IMR-90 (cell line): ENCODE measurements around the gene GPRASP2. TPM values are rescaled to one million over a fixed set of nuclear protein-coding genes. Genes with fewer than 3 reads are reported as not detected.

ENCODE experiments used
- ATAC-seq: fragments of 200-7000 bp; cut with Tn5 transposase; 2 replicates; pipeline ENCODE4 v1.9.1; 2020; ENCODE audit warnings: low read depth, mild to moderate bottlenecking, moderate library complexity
- BruUV-seq: library from RNA; stranded (reverse); fragments of 400-500 nt; replicated peaks from 2 replicates; lab custom pipeline; 2021; lab: Mats Ljungman, UMichigan
- CTCF ChIA-PET: fragments of 300-600 bp; formaldehyde crosslinking; extraction: SDS; loops from one replicate; lab custom pipeline; 2021; ENCODE audit warnings: antibody characterized with exemption; lab: Yijun Ruan, JAX
- POLR2A ChIA-PET: fragments of 300-600 bp; sonication (Branson Sonifier 250); formaldehyde crosslinking; loops from one replicate; lab custom pipeline; 2022; ENCODE audit warnings: antibody characterized with exemption; ENCODE audit not compliant: unreplicated experiment; lab: Charles Lee
- DNase-seq: peaks from one replicate; pipeline ENCODE4 v3.0.0; 2013
- H2AFZ ChIP-seq: replicated peaks from 2 replicates; pipeline ENCODE3; 2013; ENCODE audit warnings: low read length, mild to moderate bottlenecking; ENCODE audit not compliant: poor library complexity
- H2AK5ac ChIP-seq: 2 replicates; pipeline ENCODE4 v1.6.1; 2013; ENCODE audit warnings: low read depth, low read length, inconsistent platforms
- H2AK9ac ChIP-seq: replicated peaks from 2 replicates; pipeline ENCODE3; 2013; ENCODE audit warnings: mild to moderate bottlenecking, low read depth, low read length, moderate library complexity; ENCODE audit not compliant: poor library complexity
- H2BK120ac ChIP-seq: 2 replicates; pipeline ENCODE4 v1.6.1; 2013; ENCODE audit warnings: low read depth, low read length, inconsistent platforms
- H2BK15ac ChIP-seq: 3 replicates; pipeline ENCODE4 v1.6.1; 2013; ENCODE audit warnings: low read depth, low read length, inconsistent platforms
- H2BK20ac ChIP-seq: 2 replicates; pipeline ENCODE4 v1.6.1; 2013; ENCODE audit warnings: low read depth, mild to moderate bottlenecking, inconsistent platforms, low read length, moderate library complexity
- H2BK5ac ChIP-seq: 2 replicates; pipeline ENCODE4 v1.6.1; 2013; ENCODE audit warnings: mild to moderate bottlenecking, low read depth, low read length, inconsistent platforms; ENCODE audit not compliant: poor library complexity, severe bottlenecking
- H3K14ac ChIP-seq: replicated peaks from 2 replicates; pipeline ENCODE4 v1.6.1; 2013; ENCODE audit warnings: low read depth, low read length, inconsistent platforms
- H3K18ac ChIP-seq: 2 replicates; pipeline ENCODE4 v1.6.1; 2013; ENCODE audit warnings: low read depth, low read length, control low read depth
- H3K23ac ChIP-seq: 2 replicates; pipeline ENCODE4 v1.6.1; 2013; ENCODE audit warnings: low read depth, low read length, inconsistent platforms
- H3K27ac ChIP-seq: 2 replicates; pipeline ENCODE4 v1.5.1; 2013; ENCODE audit warnings: mild to moderate bottlenecking, control low read depth, low read length; ENCODE audit not compliant: insufficient read depth
- H3K27me3 ChIP-seq: 2 replicates; pipeline ENCODE4 v1.6.1; 2013; ENCODE audit warnings: low read length; ENCODE audit not compliant: control insufficient read depth, insufficient read depth
- H3K36me3 ChIP-seq: 2 replicates; pipeline ENCODE4 v1.6.1; 2013; ENCODE audit warnings: low read length, mixed read lengths; ENCODE audit not compliant: control insufficient read depth, insufficient read depth
- H3K4ac ChIP-seq: 2 replicates; pipeline ENCODE4 v1.6.1; 2013; ENCODE audit warnings: low read depth, low read length, inconsistent platforms
- H3K4me1 ChIP-seq: 2 replicates; pipeline ENCODE4 v1.6.1; 2013; ENCODE audit warnings: low read length, mixed read lengths; ENCODE audit not compliant: control insufficient read depth, insufficient read depth
- H3K4me2 ChIP-seq: 2 replicates; pipeline ENCODE4 v1.6.1; 2013; ENCODE audit warnings: low read depth, mild to moderate bottlenecking, control low read depth, low read length, moderate library complexity
- H3K4me3 ChIP-seq: 2 replicates; pipeline ENCODE4 v1.5.1; 2013; ENCODE audit warnings: low read depth, mild to moderate bottlenecking, control low read depth, low read length, moderate library complexity; ENCODE audit not compliant: insufficient read depth
- H3K56ac ChIP-seq: 2 replicates; pipeline ENCODE4 v1.6.1; 2013; ENCODE audit warnings: low read length, inconsistent platforms; ENCODE audit not compliant: insufficient read depth; ENCODE audit errors: extremely low read depth
- H3K79me1 ChIP-seq, 2 experiments: 2 replicates each; pipeline ENCODE4 v1.6.1; 2013; ENCODE audit warnings: low read length in 2 of 2, inconsistent platforms in 1 of 2, low read depth in 1 of 2
- H3K9ac ChIP-seq: 2 replicates; pipeline ENCODE4 v1.6.1; 2013; ENCODE audit warnings: low read depth, low read length, control low read depth
- H3K9me1 ChIP-seq: 2 replicates; pipeline ENCODE4 v1.6.1; 2013; ENCODE audit warnings: low read length, inconsistent platforms; ENCODE audit not compliant: insufficient read depth
- H3K9me3 ChIP-seq: 2 replicates; pipeline ENCODE4 v1.6.1; 2013; ENCODE audit warnings: low read length; ENCODE audit not compliant: control insufficient read depth, insufficient read depth
- H4K20me1 ChIP-seq: 2 replicates; pipeline ENCODE4 v1.6.1; 2013; ENCODE audit warnings: low read length, inconsistent platforms; ENCODE audit not compliant: insufficient read depth
- H4K5ac ChIP-seq: 2 replicates; pipeline ENCODE4 v1.6.1; 2013; ENCODE audit warnings: mild to moderate bottlenecking, low read depth, low read length, control low read depth
- H4K8ac ChIP-seq, 2 experiments: 2 replicates each; pipeline ENCODE4 v1.6.1; 2013; ENCODE audit warnings: low read depth in 2 of 2, low read length in 2 of 2, control low read depth in 1 of 2, inconsistent platforms in 1 of 2
- H4K91ac ChIP-seq: 2 replicates; pipeline ENCODE4 v1.6.1; 2013; ENCODE audit warnings: low read depth, low read length, inconsistent platforms; ENCODE audit not compliant: insufficient read depth
- BHLHE40 ChIP-seq: fragments of 150-350 bp; IDR thresholded peaks from 2 replicates; pipeline ENCODE4 v1.6.1; 2016; ENCODE audit warnings: mild to moderate bottlenecking, low read depth, low read length
- CEBPB ChIP-seq: IDR thresholded peaks from 2 replicates; pipeline ENCODE4 v1.6.1; 2012; ENCODE audit warnings: low read depth, low read length, improper control_type of control experiment
- CHD1 ChIP-seq: IDR thresholded peaks from 2 replicates; pipeline ENCODE4 v1.6.1; 2012; ENCODE audit warnings: low read depth, low read length, improper control_type of control experiment
- MAFK ChIP-seq: IDR thresholded peaks from 2 replicates; pipeline ENCODE4 v1.6.1; 2012; ENCODE audit warnings: low read depth, low read length, improper control_type of control experiment
- MAZ ChIP-seq: IDR thresholded peaks from 2 replicates; pipeline ENCODE4 v1.6.1; 2012; ENCODE audit warnings: low read depth, mild to moderate bottlenecking, low read length, improper control_type of control experiment, moderate library complexity, borderline replicate concordance
- MXI1 ChIP-seq: IDR thresholded peaks from 2 replicates; pipeline ENCODE4 v1.6.1; 2012; ENCODE audit warnings: low read depth, mild to moderate bottlenecking, low read length, moderate library complexity, borderline replicate concordance
- NFE2L2 ChIP-seq: fragments of 150-350 bp; IDR thresholded peaks from 2 replicates; pipeline ENCODE4 v1.6.1; 2016; ENCODE audit warnings: low read depth, mild to moderate bottlenecking, low read length
- POLR2A ChIP-seq: IDR thresholded peaks from 2 replicates; pipeline ENCODE4 v1.6.1; 2012; ENCODE audit warnings: mild to moderate bottlenecking, low read depth, low read length
- RAD21 ChIP-seq: IDR thresholded peaks from 2 replicates; pipeline ENCODE4 v1.6.1; 2012; ENCODE audit warnings: low read length, improper control_type of control experiment
- RCOR1 ChIP-seq: IDR thresholded peaks from 2 replicates; pipeline ENCODE4 v1.6.1; 2012; ENCODE audit warnings: mild to moderate bottlenecking, low read length, improper control_type of control experiment; ENCODE audit not compliant: insufficient replicate concordance
- SMC3 ChIP-seq: fragments of 150-350 bp; IDR thresholded peaks from 2 replicates; pipeline ENCODE4 v1.6.1; 2016; ENCODE audit warnings: low read depth, mild to moderate bottlenecking, antibody characterized with exemption, low read length, moderate library complexity
- WGBS, 2 experiments: methylation state at CpG; one replicate each; pipeline versions ENCODE4 v1.1.5 to v1.1.7; 2013; ENCODE audit warnings: missing lambda C conversion rate in 2 of 2; ENCODE audit not compliant: insufficient read length in 1 of 2; ENCODE audit errors: extremely low coverage in 2 of 2; 5-methylcytosine and 5-hydroxymethylcytosine counted together
- dilution Hi-C: fragments of 300-500 bp; cut with HindIII; formaldehyde crosslinking; loops from one replicate; pipeline ENCODE4 v1.14.3; 2018; ENCODE audit warnings: low sequenced_read_pairs; ENCODE audit not compliant: unreplicated experiment
- in situ Hi-C: fragments of 300-500 bp; cut with MboI; formaldehyde crosslinking; loops from 3 replicates; pipeline ENCODE4 v1.14.3; 2019; ENCODE audit warnings: low sequenced_read_pairs, inconsistent platforms, mixed read lengths
- intact Hi-C: fragments of 100-400 bp; cut with micrococcal nuclease; formaldehyde crosslinking; loops from 2 replicates; pipeline ENCODE4 v1.10.0; 2022
- polyA plus RNA-seq, 3 experiments: library from polyadenylated mRNA; depleted of rRNA; stranded (reverse); fragments of >200 nt; gene quantifications; 2 replicates each; pipeline ENCODE4 v1.2.3, GENCODE V29; 2012; ENCODE audit warnings: low replicate concordance in 1 of 3
- total RNA-seq: library from RNA; depleted of rRNA; stranded (reverse); fragments of >200 nt; gene quantifications from 2 replicates; pipeline ENCODE4 v1.2.3, GENCODE V29; 2012
- TF ChIP-seq, protein P1 (sequence below): fragments of 150-350 bp; IDR thresholded peaks from 2 replicates; pipeline ENCODE4 v1.6.1; 2016; ENCODE audit warnings: low read depth, mild to moderate bottlenecking, low read length, moderate library complexity, borderline replicate concordance
- TF ChIP-seq, protein P2 (sequence below): fragments of 150-350 bp; IDR thresholded peaks from 2 replicates; pipeline ENCODE4 v1.6.1; 2017; ENCODE audit warnings: mild to moderate bottlenecking, antibody characterized with exemption, low read length, low read depth

Gene GPRASP2
- total and polyA plus RNA-seq, 2 of the 4 experiments (the other 2 are of a cell fraction), result 9.4 to 24.7 TPM

DNA sequence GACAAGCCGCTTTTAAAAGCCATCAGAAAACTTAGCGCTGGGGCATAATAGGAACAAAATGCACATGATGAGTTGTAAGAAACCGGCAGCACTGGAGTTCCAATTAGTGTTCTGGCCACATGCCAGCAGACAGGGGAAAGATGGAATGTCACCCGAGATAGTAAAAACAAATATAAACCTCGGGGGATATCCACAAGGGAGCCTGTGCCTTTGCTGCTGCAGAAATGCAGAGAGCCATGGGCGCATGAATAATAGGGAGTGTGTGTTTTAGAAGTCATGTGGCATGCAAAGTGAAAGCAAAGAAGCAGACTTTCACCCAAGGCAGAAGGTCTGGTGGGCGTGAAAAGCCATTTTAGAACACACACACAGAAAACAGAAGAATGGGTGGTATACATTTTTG, 27.4 kb downstream of the GPRASP2 start:
- no CpG with 5 or more reads among the region's 7 CpGs for WGBS, 2 experiments
- Histone ChIP-seq H2BK20ac (no peak overlapping the region), H2BK120ac (no peak overlapping the region), H3K14ac (no peak overlapping the region), H4K20me1 (no peaks in the 10 kb centered on the region), H3K4me2 (no peak overlapping the region), H2AFZ (no peak overlapping the region), H4K8ac (no peak overlapping the region), H2BK15ac (no peak overlapping the region), H3K9me3 (no peaks in the 10 kb centered on the region), H2BK5ac (no peak overlapping the region), H2AK9ac (no peak overlapping the region), H3K56ac (no peak overlapping the region), H3K4ac (no peak overlapping the region), H4K91ac (no peak overlapping the region), H3K27me3 (no peaks in the 10 kb centered on the region), H3K4me1 (no peaks in the 10 kb centered on the region), H3K18ac (no peak overlapping the region), H3K4me3 (no peak overlapping the region), H3K36me3 (no peaks in the 10 kb centered on the region), H3K79me1 (no peaks in the 10 kb centered on the region), H3K27ac (no peak overlapping the region), H2AK5ac (no peak overlapping the region), H3K9me1 (no peaks in the 10 kb centered on the region), H3K9ac (no peak overlapping the region), H3K23ac (no peak overlapping the region), H4K5ac (no peak overlapping the region)
- TF ChIP-seq MAFK (no peak), RAD21 (no peak), NFE2L2 (no peak), MXI1 (no peak), POLR2A (no peak), CEBPB (no peak), RCOR1 (no peak), SMC3 (no peak), CHD1 (no peak), MAZ (no peak), BHLHE40 (no peak)
- TF ChIP-seq, protein P1, sequence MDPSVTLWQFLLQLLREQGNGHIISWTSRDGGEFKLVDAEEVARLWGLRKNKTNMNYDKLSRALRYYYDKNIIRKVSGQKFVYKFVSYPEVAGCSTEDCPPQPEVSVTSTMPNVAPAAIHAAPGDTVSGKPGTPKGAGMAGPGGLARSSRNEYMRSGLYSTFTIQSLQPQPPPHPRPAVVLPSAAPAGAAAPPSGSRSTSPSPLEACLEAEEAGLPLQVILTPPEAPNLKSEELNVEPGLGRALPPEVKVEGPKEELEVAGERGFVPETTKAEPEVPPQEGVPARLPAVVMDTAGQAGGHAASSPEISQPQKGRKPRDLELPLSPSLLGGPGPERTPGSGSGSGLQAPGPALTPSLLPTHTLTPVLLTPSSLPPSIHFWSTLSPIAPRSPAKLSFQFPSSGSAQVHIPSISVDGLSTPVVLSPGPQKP, result no peak
- TF ChIP-seq, protein P2, sequence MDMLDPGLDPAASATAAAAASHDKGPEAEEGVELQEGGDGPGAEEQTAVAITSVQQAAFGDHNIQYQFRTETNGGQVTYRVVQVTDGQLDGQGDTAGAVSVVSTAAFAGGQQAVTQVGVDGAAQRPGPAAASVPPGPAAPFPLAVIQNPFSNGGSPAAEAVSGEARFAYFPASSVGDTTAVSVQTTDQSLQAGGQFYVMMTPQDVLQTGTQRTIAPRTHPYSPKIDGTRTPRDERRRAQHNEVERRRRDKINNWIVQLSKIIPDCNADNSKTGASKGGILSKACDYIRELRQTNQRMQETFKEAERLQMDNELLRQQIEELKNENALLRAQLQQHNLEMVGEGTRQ, result no peak
- no TSS peak for BruUV-seq
- ChIA-PET POLR2A (no interaction called here), CTCF (no interaction called here)
- in situ Hi-C loops (no loop called here), dilution Hi-C loops (no loop called here), intact Hi-C loops (no loop called here)
- ATAC-seq (peak; percentile 27), DNase-seq (peak; percentile 7)
